ENCODE measurements around the gene CADM1. TPM values are rescaled to one million over a fixed set of nuclear protein-coding genes. Genes with fewer than 3 reads are reported as not detected.

The CADM1 gene
- total and polyA plus RNA-seq, 2 experiments from 2014 or later, result 16.5 to 18.0 TPM

- ATAC-seq, result no peak
- no peaks in the 10 kb centered on the region for H3K9me2 ChIP-seq (ENCODE audit: insufficient read depth)
- H3K4me1 ChIP-seq (ENCODE audit: insufficient read depth), result no peaks in the 10 kb centered on the region
- Mint-ChIP-seq H3K27me3 (ENCODE audit: insufficient read depth, low read depth, poor library complexity) (no peaks in the 10 kb centered on the region), H3K4me3 (no peak overlapping the region), H3K9me3 (no peaks in the 10 kb centered on the region; the same call in 2 of the 3 replicates), H3K27ac (no peak overlapping the region), H3K36me3 (ENCODE audit: low read depth) (no peaks in the 10 kb centered on the region), H3K4me1 (peaks cover 9% of the 10 kb centered on the region)
- no peaks in the 10 kb centered on the region for H3K36me3 ChIP-seq (ENCODE audit: insufficient read depth)
- no peak overlapping the region for H3K4me2 ChIP-seq
- no peak overlapping the region for H2AFZ ChIP-seq
- DNase-seq (ENCODE audit: low spot score), result no peak
- H3K79me2 ChIP-seq (replicated peaks; ENCODE audit: insufficient read depth), result 0 out of 2 replicates have a peak, but pooled peaks cover 3% of the 10 kb centered on the region
- no peaks in the 10 kb centered on the region for H4K20me1 ChIP-seq (replicated peaks; ENCODE audit: insufficient read depth)
- H3K4me3 ChIP-seq, result no peak overlapping the region
- H3K27me3 ChIP-seq (ENCODE audit: insufficient read depth), result no peaks in the 10 kb centered on the region
- H3K27ac ChIP-seq (ENCODE audit: low read depth), result no peak overlapping the region
- H3F3A ChIP-seq (replicated peaks; ENCODE audit: low read depth), result no peaks in the 10 kb centered on the region
- TF ChIP-seq, protein P1, sequence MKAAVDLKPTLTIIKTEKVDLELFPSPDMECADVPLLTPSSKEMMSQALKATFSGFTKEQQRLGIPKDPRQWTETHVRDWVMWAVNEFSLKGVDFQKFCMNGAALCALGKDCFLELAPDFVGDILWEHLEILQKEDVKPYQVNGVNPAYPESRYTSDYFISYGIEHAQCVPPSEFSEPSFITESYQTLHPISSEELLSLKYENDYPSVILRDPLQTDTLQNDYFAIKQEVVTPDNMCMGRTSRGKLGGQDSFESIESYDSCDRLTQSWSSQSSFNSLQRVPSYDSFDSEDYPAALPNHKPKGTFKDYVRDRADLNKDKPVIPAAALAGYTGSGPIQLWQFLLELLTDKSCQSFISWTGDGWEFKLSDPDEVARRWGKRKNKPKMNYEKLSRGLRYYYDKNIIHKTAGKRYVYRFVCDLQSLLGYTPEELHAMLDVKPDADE (IDR thresholded peaks at IDR 0.05), result no peak
- TF ChIP-seq STAT1 (IDR thresholded peaks at IDR 0.05; ENCODE audit: unreplicated experiment) (no peak), CREB1 (CRISPR knock-in tag; IDR thresholded peaks at IDR 0.05; ENCODE audit: low read depth) (no peak), POLR2AphosphoS5 (IDR thresholded peaks at IDR 0.05; ENCODE audit: low read depth) (no peak)
Measured at GRCh38 chr11:115471367-115471766, 32.8 kb downstream of the CADM1 start.

- DNase-seq (ENCODE audit: low spot score), result no peak
- no peaks in the 10 kb centered on the region for H3K4me1 ChIP-seq (ENCODE audit: insufficient read depth)
- H3K27ac ChIP-seq (ENCODE audit: low read depth), result no peak overlapping the region
- H3K4me3 Mint-ChIP-seq, result no peak overlapping the region
- H3K9me3 Mint-ChIP-seq, result no peaks in the 10 kb centered on the region; the same call in 2 of the 3 replicates
- H3K27me3 Mint-ChIP-seq (ENCODE audit: insufficient read depth, low read depth, poor library complexity), result no peaks in the 10 kb centered on the region
- H3K9me2 ChIP-seq (ENCODE audit: insufficient read depth), result no peaks in the 10 kb centered on the region
- H3K4me1 Mint-ChIP-seq, result peaks cover 7% of the 10 kb centered on the region
- H3F3A ChIP-seq (replicated peaks; ENCODE audit: low read depth), result no peaks in the 10 kb centered on the region
- 0 out of 2 replicates have a peak, but pooled peaks cover 3% of the 10 kb centered on the region for H3K79me2 ChIP-seq (replicated peaks; ENCODE audit: insufficient read depth)
- ATAC-seq, result no peak
- H4K20me1 ChIP-seq (replicated peaks; ENCODE audit: insufficient read depth), result no peaks in the 10 kb centered on the region
- H3K4me3 ChIP-seq, result no peak overlapping the region
- H2AFZ ChIP-seq, result no peak overlapping the region
- H3K4me2 ChIP-seq, result no peak overlapping the region
- no peak overlapping the region for H3K27ac Mint-ChIP-seq
- H3K36me3 ChIP-seq (ENCODE audit: insufficient read depth), result no peaks in the 10 kb centered on the region
- no peaks in the 10 kb centered on the region for H3K36me3 Mint-ChIP-seq (ENCODE audit: low read depth)
- H3K27me3 ChIP-seq (ENCODE audit: insufficient read depth), result no peaks in the 10 kb centered on the region
- TF ChIP-seq ZNF331 (CRISPR knock-in tag; IDR thresholded peaks at IDR 0.05; ENCODE audit: low read depth), result no peak
- TF ChIP-seq POLR2AphosphoS5 (IDR thresholded peaks at IDR 0.05; ENCODE audit: low read depth), result no peak
- no peak for TF ChIP-seq ZNF462 (CRISPR knock-in tag; IDR thresholded peaks at IDR 0.05)
- TF ChIP-seq, protein P2, sequence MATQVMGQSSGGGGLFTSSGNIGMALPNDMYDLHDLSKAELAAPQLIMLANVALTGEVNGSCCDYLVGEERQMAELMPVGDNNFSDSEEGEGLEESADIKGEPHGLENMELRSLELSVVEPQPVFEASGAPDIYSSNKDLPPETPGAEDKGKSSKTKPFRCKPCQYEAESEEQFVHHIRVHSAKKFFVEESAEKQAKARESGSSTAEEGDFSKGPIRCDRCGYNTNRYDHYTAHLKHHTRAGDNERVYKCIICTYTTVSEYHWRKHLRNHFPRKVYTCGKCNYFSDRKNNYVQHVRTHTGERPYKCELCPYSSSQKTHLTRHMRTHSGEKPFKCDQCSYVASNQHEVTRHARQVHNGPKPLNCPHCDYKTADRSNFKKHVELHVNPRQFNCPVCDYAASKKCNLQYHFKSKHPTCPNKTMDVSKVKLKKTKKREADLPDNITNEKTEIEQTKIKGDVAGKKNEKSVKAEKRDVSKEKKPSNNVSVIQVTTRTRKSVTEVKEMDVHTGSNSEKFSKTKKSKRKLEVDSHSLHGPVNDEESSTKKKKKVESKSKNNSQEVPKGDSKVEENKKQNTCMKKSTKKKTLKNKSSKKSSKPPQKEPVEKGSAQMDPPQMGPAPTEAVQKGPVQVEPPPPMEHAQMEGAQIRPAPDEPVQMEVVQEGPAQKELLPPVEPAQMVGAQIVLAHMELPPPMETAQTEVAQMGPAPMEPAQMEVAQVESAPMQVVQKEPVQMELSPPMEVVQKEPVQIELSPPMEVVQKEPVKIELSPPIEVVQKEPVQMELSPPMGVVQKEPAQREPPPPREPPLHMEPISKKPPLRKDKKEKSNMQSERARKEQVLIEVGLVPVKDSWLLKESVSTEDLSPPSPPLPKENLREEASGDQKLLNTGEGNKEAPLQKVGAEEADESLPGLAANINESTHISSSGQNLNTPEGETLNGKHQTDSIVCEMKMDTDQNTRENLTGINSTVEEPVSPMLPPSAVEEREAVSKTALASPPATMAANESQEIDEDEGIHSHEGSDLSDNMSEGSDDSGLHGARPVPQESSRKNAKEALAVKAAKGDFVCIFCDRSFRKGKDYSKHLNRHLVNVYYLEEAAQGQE (IDR thresholded peaks at IDR 0.05; ENCODE audit: unreplicated experiment), result no peak
- TF ChIP-seq JUNB (IDR thresholded peaks at IDR 0.05; ENCODE audit: unreplicated experiment), result no peak
- no peak for TF ChIP-seq STAT1 (IDR thresholded peaks at IDR 0.05; ENCODE audit: unreplicated experiment)
- TF ChIP-seq, protein P3, sequence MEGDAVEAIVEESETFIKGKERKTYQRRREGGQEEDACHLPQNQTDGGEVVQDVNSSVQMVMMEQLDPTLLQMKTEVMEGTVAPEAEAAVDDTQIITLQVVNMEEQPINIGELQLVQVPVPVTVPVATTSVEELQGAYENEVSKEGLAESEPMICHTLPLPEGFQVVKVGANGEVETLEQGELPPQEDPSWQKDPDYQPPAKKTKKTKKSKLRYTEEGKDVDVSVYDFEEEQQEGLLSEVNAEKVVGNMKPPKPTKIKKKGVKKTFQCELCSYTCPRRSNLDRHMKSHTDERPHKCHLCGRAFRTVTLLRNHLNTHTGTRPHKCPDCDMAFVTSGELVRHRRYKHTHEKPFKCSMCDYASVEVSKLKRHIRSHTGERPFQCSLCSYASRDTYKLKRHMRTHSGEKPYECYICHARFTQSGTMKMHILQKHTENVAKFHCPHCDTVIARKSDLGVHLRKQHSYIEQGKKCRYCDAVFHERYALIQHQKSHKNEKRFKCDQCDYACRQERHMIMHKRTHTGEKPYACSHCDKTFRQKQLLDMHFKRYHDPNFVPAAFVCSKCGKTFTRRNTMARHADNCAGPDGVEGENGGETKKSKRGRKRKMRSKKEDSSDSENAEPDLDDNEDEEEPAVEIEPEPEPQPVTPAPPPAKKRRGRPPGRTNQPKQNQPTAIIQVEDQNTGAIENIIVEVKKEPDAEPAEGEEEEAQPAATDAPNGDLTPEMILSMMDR (conservative IDR thresholded peaks at IDR 0.05; ENCODE audit: low read depth in 2 of 2), result no peak
Measured at GRCh38 chr11:115470928-115471327, 33.3 kb downstream of the CADM1 start.
